ENCODE results near the gene ENKD1. TPM values are rescaled to one million over a fixed set of nuclear protein-coding genes. Genes with fewer than 3 reads are reported as not detected.

Gene ENKD1
- total RNA-seq, 1 donor from 2014 or later = 11.4 TPM

GRCh38 chr16:67663877-67664222 lies 2.7 kb downstream of the ENKD1 start:
- DNase-seq (ENCODE audit: low read depth in 2 of 2) = no peak

GRCh38 chr16:67663151-67663876 lies 3.2 kb downstream of the ENKD1 start:
- DNase-seq (ENCODE audit: low read depth in 2 of 2) = peak in 1 of 2 donors; percentile 26

DNA sequence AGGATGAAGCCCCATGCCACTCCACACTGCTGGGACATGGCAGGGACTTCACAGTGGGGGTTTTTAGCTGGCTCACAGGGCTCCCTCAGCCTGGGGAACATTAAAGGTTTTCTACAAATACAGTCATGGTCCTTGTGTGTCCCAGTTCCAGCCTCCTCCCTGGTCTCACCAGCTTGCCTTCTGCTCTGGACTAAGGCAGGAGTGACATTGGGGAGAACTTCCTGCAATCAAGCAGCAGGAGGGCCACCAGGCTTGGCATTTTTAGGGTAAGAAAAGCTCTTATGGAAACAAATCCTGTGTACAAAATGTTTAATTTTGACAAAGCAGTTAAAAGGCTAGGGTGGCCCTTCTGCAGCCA lies 3.9 kb downstream of the ENKD1 start:
- DNase-seq (ENCODE audit: low read depth in 2 of 2) = no peak

DNA sequence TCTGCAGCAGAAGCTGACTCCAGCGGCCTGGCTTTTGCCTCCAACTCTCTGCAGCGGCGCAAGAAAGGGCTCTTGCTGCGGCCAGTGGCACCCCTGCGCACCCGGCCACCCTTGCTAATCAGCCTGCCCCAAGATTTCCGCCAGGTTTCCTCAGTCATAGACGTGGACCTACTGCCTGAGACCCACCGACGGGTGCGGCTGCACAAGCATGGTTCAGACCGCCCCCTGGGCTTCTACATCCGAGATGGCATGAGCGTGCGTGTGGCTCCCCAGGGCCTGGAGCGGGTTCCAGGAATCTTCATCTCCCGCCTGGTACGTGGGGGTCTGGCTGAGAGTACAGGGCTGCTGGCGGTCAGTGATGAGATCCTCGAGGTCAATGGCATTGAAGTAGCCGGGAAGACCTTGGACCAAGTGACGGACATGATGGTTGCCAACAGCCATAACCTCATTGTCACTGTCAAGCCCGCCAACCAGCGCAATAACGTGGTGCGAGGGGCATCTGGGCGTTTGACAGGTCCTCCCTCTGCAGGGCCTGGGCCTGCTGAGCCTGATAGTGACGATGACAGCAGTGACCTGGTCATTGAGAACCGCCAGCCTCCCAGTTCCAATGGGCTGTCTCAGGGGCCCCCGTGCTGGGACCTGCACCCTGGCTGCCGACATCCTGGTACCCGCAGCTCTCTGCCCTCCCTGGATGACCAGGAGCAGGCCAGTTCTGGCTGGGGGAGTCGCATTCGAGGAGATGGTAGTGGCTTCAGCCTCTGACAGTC lies 4.5 kb downstream of the ENKD1 start:
- no peak for DNase-seq (ENCODE audit: low read depth in 2 of 2)

GRCh38 chr16:67661101-67661761 lies 5.3 kb downstream of the ENKD1 start:
- peak in 1 of 2 donors; percentile 66 for DNase-seq (ENCODE audit: low read depth in 2 of 2)

GRCh38 chr16:67660564-67661028 lies 6.0 kb downstream of the ENKD1 start, which contains the start of gene PARD6A:
Gene PARD6A, plus strand, starts transcription at chr16:67660960. Its CDS starts 79 bp downstream, at chr16:67661039.
- DNase-seq (ENCODE audit: low read depth in 2 of 2) = peak; percentile 94 to 98

DNA sequence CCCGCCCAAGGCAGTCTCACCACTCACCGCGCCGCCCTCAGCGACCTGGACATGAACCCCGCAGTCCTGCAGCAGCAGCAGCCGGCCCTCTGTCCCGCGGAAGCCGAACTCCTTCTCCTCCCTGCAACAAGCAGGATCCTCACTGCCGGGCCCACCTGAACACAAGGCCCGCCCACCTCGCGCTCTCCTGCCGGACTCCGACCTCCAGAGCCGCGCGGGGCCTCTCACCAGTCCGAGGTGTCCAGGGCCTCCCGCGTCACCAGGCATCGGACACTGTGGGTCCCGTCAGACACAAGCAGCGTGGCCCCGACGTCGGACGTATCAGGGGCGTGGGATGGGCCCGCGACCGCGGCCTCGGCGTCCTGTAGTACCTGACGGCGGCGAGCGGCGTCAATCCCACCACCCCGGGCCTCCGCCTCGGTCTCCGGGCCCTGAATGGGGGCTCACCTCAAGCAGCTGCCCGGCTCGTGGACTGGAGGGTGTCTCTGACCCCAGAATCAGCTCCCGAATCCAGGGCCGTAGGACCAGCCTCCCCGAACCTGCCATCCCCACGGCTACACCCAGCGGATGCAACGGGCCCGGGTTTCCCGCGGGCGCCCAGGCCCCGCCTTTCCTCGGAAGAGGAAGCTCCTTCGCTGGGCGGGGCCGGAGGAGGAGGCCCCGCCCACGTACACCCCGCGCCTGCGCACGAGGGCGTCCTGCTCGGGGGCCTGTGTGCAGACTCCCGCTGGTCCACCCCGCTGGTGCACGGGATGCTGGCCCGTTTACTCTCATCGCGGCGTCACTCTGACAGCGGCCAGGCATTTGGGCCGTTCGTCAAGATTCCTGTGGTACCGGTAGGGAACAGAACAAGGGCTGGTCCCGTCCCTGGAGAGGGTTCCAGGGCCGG lies 6.6 kb downstream of the ENKD1 start, which contains the start of gene ACD:
Gene ACD (minus strand): TSS at position 586 of the 889 bp plus-strand sequence. CDS start 40 bp downstream, at position 546.
- peak; percentile 73 to 88 for DNase-seq (ENCODE audit: low read depth in 2 of 2)

GRCh38 chr16:67658849-67659674 lies 7.5 kb downstream of the ENKD1 start:
- no peak for DNase-seq (ENCODE audit: low read depth in 2 of 2)

DNA sequence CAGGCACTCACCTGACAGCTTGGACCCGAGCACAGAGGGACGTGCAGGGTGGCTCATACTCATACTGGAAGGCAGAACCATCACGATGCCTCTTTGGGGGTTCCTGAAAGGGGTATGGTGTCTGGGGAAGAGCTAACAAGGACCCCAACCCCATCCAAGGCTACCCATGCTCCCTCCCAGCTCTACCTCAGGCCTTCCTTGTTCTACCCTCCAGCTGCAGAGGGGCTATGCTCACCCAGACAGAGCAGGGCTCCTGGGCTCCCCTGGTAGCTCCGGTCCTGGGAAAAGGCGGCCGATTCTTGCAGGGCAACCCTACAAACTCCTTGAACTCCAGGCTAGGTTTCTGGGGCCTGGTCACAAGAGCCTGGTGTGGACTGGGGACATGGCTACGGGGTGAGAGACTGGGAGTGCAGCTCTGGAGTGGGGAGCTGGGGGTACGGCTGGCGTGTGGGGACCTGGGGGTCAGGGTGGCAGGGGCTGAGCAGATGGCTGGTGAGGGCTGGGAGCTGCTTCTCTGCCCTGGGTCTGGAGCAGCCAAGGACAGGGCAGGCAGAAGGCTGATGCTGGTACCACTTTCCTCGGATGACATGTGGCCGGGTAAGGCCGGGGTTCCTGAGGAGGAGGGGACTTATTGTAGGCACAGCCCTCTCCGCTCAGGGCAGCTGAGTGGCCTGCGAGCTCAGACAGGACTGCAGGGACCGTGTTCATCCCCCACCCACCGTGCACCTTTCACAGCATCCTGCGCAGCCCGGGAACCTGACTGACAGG lies 8.6 kb downstream of the ENKD1 start:
- no peak for DNase-seq (ENCODE audit: low read depth in 2 of 2)

- DNase-seq (ENCODE audit: low read depth in 2 of 2) = no peak
Measured at GRCh38 chr16:67657017-67657608, 9.4 kb downstream of the ENKD1 start.

DNA sequence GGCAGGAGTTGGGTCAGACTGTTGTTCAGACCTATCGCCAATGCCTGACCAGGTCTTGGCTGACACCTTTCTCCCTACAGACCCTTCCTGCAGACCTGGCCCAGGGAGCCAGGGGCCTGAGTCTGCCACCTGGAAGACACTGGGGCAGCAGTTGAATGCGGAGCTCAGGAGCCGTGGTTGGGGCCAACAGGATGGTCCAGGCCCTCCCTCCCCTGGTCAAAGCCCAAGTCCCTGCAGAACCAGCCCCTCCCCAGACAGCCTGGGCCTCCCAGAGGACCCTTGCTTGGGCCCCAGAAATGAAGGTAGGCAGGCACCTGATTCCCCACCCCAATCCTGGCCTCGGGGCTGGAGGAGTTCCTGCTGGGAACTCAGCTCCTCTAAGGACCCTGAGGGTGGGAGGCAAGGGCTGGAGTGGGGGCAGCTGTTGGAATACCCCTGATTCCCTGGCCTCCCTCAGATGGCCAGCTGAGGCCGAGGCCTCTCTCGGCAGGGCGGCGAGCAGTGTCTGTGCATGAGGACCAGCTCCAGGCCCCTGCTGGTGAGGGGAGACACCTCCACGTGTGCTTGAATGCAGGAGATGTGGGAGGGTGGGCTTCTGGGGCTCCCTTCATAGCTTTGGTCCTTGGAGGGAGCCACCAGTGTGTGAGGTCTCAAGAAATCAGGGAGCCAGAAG lies 10.1 kb downstream of the ENKD1 start:
- DNase-seq (ENCODE audit: low read depth in 2 of 2) = no peak

GRCh38 chr16:67655363-67655762 lies 11.2 kb downstream of the ENKD1 start:
- no peak for DNase-seq (ENCODE audit: low read depth in 2 of 2)

GRCh38 chr16:67654403-67654911 lies 12.1 kb downstream of the ENKD1 start:
- no peak for DNase-seq (ENCODE audit: low read depth in 2 of 2)

DNA sequence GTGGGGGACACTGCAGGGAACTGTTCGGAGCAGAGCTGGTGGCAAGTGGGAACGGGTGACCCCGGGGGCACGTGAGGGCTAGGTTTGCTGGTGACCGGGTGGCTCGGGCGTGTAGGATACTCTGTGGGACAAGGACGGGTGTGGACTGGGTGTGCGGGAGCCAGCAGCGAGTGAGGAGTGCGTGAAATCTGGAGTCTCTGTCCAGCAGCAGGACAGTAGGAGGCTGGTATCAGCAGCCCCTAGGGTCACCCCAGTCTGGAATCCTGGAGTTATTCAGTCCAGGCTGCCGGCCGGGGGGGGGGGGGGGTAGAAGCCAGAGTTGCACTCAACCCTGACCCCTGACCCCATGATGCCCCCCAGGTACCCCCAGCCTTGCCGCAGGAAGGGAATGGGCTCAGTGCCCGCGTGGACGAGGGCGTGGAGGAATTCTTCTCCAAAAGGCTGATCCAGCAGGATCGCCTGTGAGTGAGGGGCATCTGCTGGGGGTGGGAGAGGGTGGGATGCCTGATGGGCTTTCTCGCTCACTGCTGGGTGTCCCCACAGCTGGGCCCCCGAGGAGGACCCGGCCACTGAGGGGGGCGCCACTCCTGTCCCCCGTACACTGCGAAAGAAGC lies 12.7 kb downstream of the ENKD1 start:
- no peak for DNase-seq (ENCODE audit: low read depth in 2 of 2)

- no peak for DNase-seq (ENCODE audit: low read depth in 2 of 2)
Measured at GRCh38 chr16:67653128-67653788, 13.3 kb downstream of the ENKD1 start.

DNA sequence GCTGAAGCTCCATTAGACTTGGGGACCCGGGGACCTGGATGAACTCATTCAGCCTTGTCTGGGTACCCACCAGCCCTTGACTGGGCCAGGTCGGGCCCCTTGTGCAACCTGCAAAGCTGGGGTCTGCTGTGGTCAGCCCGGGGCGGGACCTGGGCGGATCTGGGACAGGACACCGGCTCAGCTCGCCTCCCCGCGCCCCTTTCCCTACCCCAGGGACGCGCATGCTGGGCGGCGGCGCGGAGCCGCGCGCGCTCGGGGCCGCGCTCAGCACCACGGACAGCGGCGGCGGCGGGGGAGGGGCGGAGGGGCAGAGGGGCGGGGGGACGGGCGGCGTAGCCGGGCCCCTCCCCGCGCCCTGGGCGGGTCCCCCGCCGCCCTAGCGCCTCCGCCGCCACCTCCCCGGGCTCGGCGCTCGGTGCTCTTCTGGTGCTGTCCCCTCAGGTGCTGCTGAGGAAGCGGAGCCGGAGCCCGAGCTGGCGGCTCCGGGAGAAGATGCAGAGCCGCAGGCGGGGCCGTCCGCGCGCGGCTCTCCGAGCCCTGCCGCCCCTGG lies 13.9 kb downstream of the ENKD1 start:
- DNase-seq (ENCODE audit: low read depth in 2 of 2) = peak in 1 of 2 donors; percentile 35

DNA sequence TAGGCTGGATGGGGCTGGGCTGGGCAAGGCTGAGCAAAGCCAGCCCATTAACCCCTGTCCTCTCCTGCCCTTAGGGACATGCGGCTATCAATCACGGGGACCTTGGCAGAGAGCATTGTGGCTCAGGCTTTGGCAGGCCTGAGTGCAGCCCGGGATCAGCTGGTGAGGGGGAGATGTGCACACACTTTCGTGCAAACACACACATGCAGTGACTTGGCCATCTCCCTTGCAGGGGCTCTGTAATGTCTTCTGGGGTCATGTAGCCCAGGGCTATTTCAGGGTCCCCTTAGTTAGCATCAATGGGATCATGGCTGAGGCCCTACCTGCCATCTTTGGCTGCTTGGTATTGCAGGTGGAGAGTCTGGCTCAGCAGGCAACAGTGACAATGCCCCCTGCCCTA lies 14.7 kb downstream of the ENKD1 start:
- no peak for DNase-seq (ENCODE audit: low read depth in 2 of 2)

All from dermis microvascular lymphatic vessel endothelial cell (primary cell).